Natural killer cell treated with Interleukin-12 subunit alpha and Interleukin-12 subunit beta and Interleukin-15 and Interleukin-18, amount 100 ng/mL, for 72 hours (primary cell): ENCODE data around the gene GNAQ. TPM values are rescaled to one million over a fixed set of nuclear protein-coding genes. Genes with fewer than 3 reads are reported as not detected.
"Not testable (repeated sequence)": the region's sequence is repeated elsewhere in the genome, so short reads cannot be mapped to it uniquely, and the experiment has no call there.

Experiments used
- ATAC-seq, 2 donors: fragments of 150-1000 bp; cut with Tn5 transposase in 1 of 2; sonication (Bioruptor Pico), chemical (Tn5 transposase) in 1 of 2; 2 replicates each; pipeline ENCODE4 v1.10.0; 2021
- DNase-seq: peaks from one replicate; pipeline ENCODE4 v3.0.0; 2022; ENCODE audit warnings: low spot score
- H3K27ac Mint-ChIP-seq, 2 donors: 1 replicate in 1 of 2; 2 replicates in 1 of 2; pipeline ENCODE4 v1.8.0; 2022; ENCODE audit warnings: mixed read lengths in 2 of 2, mild to moderate bottlenecking in 1 of 2, moderate library complexity in 1 of 2
- H3K27me3 Mint-ChIP-seq, 2 donors: 1 replicate in 1 of 2; 2 replicates in 1 of 2; pipeline ENCODE4 v1.8.0; 2022; ENCODE audit warnings: mixed read lengths in 2 of 2
- H3K36me3 Mint-ChIP-seq: one replicate; pipeline ENCODE4 v1.8.0; 2022; ENCODE audit warnings: mixed read lengths
- H3K4me1 Mint-ChIP-seq, 2 donors: 1 replicate in 1 of 2; 2 replicates in 1 of 2; pipeline ENCODE4 v1.8.0; 2022; ENCODE audit warnings: low read depth in 2 of 2, mixed read lengths in 2 of 2, mild to moderate bottlenecking in 1 of 2
- H3K4me3 Mint-ChIP-seq: one replicate; pipeline ENCODE4 v1.8.0; 2022; ENCODE audit warnings: mixed read lengths
- H3K9me3 Mint-ChIP-seq: 2 replicates; pipeline ENCODE4 v1.8.0; 2022; ENCODE audit warnings: mixed read lengths
- total RNA-seq, 2 donors: library from RNA; stranded (reverse); gene quantifications; one replicate each; pipeline ENCODE4 v1.2.3, GENCODE V29; 2022

The GNAQ gene
- total RNA-seq, 2 donors from 2014 or later, result 21.1 to 39.4 TPM

GRCh38 chr9:77729177-77729576 lies 302.4 kb downstream of the GNAQ start:
- no peak overlapping the region for H3K27ac Mint-ChIP-seq
- peaks cover 9 to 11% of the 10 kb centered on the region in 2 donors for H3K4me1 Mint-ChIP-seq
- no peak overlapping the region for H3K4me3 Mint-ChIP-seq
- H3K9me3 Mint-ChIP-seq, result no peaks in the 10 kb centered on the region
- H3K27me3 Mint-ChIP-seq, result no peaks in the 10 kb centered on the region
- ATAC-seq, result no peak
- H3K36me3 Mint-ChIP-seq, result peaks cover 8% of the 10 kb centered on the region
- DNase-seq, result no peak

GRCh38 chr9:77726814-77727213 lies 304.8 kb downstream of the GNAQ start:
- Mint-ChIP-seq H3K27ac (peak overlapping the region in 1 of 2 donors; percentile 24), H3K9me3 (no peaks in the 10 kb centered on the region), H3K4me3 (no peak overlapping the region), H3K4me1 (peaks cover 9 to 11% of the 10 kb centered on the region in 2 donors), H3K36me3 (peaks cover 8% of the 10 kb centered on the region), H3K27me3 (no peaks in the 10 kb centered on the region)
- no peak for DNase-seq
- no peak for ATAC-seq

GRCh38 chr9:77726289-77726688 lies 305.3 kb downstream of the GNAQ start:
- ATAC-seq (no peak), DNase-seq (no peak)
- H3K27ac Mint-ChIP-seq, result peak overlapping the region in 1 of 2 donors; percentile 24
- peaks cover 8% of the 10 kb centered on the region for H3K36me3 Mint-ChIP-seq
- no peaks in the 10 kb centered on the region for H3K27me3 Mint-ChIP-seq
- H3K9me3 Mint-ChIP-seq, result no peaks in the 10 kb centered on the region
- peaks cover 9 to 11% of the 10 kb centered on the region in 2 donors for H3K4me1 Mint-ChIP-seq
- no peak overlapping the region for H3K4me3 Mint-ChIP-seq

GRCh38 chr9:77725820-77726219 lies 305.8 kb downstream of the GNAQ start:
- no peak overlapping the region for H3K4me3 Mint-ChIP-seq
- DNase-seq (no peak), ATAC-seq (no peak)
- H3K4me1 Mint-ChIP-seq, result peaks cover 9 to 11% of the 10 kb centered on the region in 2 donors
- no peaks in the 10 kb centered on the region for H3K27me3 Mint-ChIP-seq
- no peaks in the 10 kb centered on the region for H3K9me3 Mint-ChIP-seq
- peak overlapping the region in 1 of 2 donors; percentile 24 for H3K27ac Mint-ChIP-seq
- H3K36me3 Mint-ChIP-seq, result peaks cover 8% of the 10 kb centered on the region

- Mint-ChIP-seq H3K36me3 (peaks cover 8% of the 10 kb centered on the region), H3K27me3 (no peaks in the 10 kb centered on the region), H3K4me3 (no peak overlapping the region), H3K27ac (no peak overlapping the region), H3K4me1 (peaks cover 9 to 11% of the 10 kb centered on the region in 2 donors), H3K9me3 (no peaks in the 10 kb centered on the region)
- no peak for ATAC-seq
- DNase-seq, result no peak
These were observed 306.4 kb downstream of the GNAQ start for GRCh38 chr9:77725046-77725694.

GRCh38 chr9:77721156-77721555 lies 310.5 kb downstream of the GNAQ start:
- not testable (repeated sequence) for H3K36me3 Mint-ChIP-seq, H3K27ac Mint-ChIP-seq, H3K9me3 Mint-ChIP-seq, ATAC-seq, H3K27me3 Mint-ChIP-seq, H3K4me3 Mint-ChIP-seq, H3K4me1 Mint-ChIP-seq, DNase-seq

- H3K27ac Mint-ChIP-seq, result no peak overlapping the region
- no peaks in the 10 kb centered on the region for H3K27me3 Mint-ChIP-seq
These were observed 312.3 kb downstream of the GNAQ start for GRCh38 chr9:77719321-77719720.

GRCh38 chr9:77718298-77718640 lies 313.3 kb downstream of the GNAQ start:
- H3K36me3 Mint-ChIP-seq, ATAC-seq, H3K9me3 Mint-ChIP-seq, H3K27me3 Mint-ChIP-seq, H3K4me3 Mint-ChIP-seq, DNase-seq, H3K27ac Mint-ChIP-seq, H3K4me1 Mint-ChIP-seq: not testable (repeated sequence)

More at GRCh38 chr9:77719321-77719720, 312.3 kb downstream of the GNAQ start:
- Mint-ChIP-seq H3K9me3 (no peaks in the 10 kb centered on the region), H3K4me1 (no peaks in the 10 kb centered on the region), H3K36me3 (no peaks in the 10 kb centered on the region), H3K4me3 (no peak overlapping the region)
- DNase-seq (no peak), ATAC-seq (no peak)

- DNase-seq, H3K9me3 Mint-ChIP-seq, H3K4me1 Mint-ChIP-seq, H3K4me3 Mint-ChIP-seq, H3K27ac Mint-ChIP-seq, H3K27me3 Mint-ChIP-seq, ATAC-seq, H3K36me3 Mint-ChIP-seq: not testable (repeated sequence)
These were observed 313.9 kb downstream of the GNAQ start for GRCh38 chr9:77717608-77718297.

- Mint-ChIP-seq H3K27me3 (peaks cover 3 to 5% of the 10 kb centered on the region in 2 donors), H3K36me3 (no peaks in the 10 kb centered on the region), H3K9me3 (no peaks in the 10 kb centered on the region), H3K4me3 (no peak overlapping the region), H3K4me1 (no peaks in the 10 kb centered on the region), H3K27ac (no peak overlapping the region)
- ATAC-seq (no peak), DNase-seq (no peak)
These were observed 317.5 kb downstream of the GNAQ start for GRCh38 chr9:77714077-77714549.

- H3K4me1 Mint-ChIP-seq, result no peaks in the 10 kb centered on the region
- no peaks in the 10 kb centered on the region for H3K36me3 Mint-ChIP-seq
- ATAC-seq (no peak), DNase-seq (no peak)
- H3K4me3 Mint-ChIP-seq, result no peak overlapping the region
- H3K27ac Mint-ChIP-seq, result no peak overlapping the region
- no peaks in the 10 kb centered on the region for H3K9me3 Mint-ChIP-seq
- H3K27me3 Mint-ChIP-seq, result peaks cover 3 to 5% of the 10 kb centered on the region in 2 donors
These were observed 319.0 kb downstream of the GNAQ start for GRCh38 chr9:77712533-77713130.

GRCh38 chr9:77710965-77711648 lies 320.5 kb downstream of the GNAQ start:
- Mint-ChIP-seq H3K36me3 (no peaks in the 10 kb centered on the region), H3K9me3 (no peaks in the 10 kb centered on the region), H3K27me3 (peaks cover 3 to 5% of the 10 kb centered on the region in 2 donors), H3K4me3 (no peak overlapping the region), H3K27ac (no peak overlapping the region), H3K4me1 (no peaks in the 10 kb centered on the region)
- DNase-seq (no peak), ATAC-seq (no peak)

- Mint-ChIP-seq H3K4me1 (no peaks in the 10 kb centered on the region), H3K27me3 (peaks cover 3 to 5% of the 10 kb centered on the region in 2 donors), H3K36me3 (no peaks in the 10 kb centered on the region), H3K4me3 (no peak overlapping the region), H3K27ac (no peak overlapping the region), H3K9me3 (no peaks in the 10 kb centered on the region)
- ATAC-seq, result no peak
- no peak for DNase-seq
These were observed 321.3 kb downstream of the GNAQ start for GRCh38 chr9:77710316-77710715.
